ENCODE data around the gene CFTR.
"Not testable (repeated sequence)": the region's sequence is repeated elsewhere in the genome, so short reads cannot be mapped to it uniquely, and the experiment has no call there.

CFTR gene

GRCh38 chr7:117479225-117480054 lies at the start of gene CFTR:
Gene CFTR, plus strand, starts transcription at chr7:117480025. Its CDS starts 70 bp downstream, at chr7:117480095.
- DNase-seq (ENCODE audit: low read depth in 1 of 2, low spot score in 1 of 2), result no peak

- DNase-seq (ENCODE audit: low read depth in 1 of 2, low spot score in 1 of 2), result no peak
Measured at GRCh38 chr7:117435475-117436043, 44.3 kb upstream of the CFTR start.

- DNase-seq (ENCODE audit: low read depth in 1 of 2, low spot score in 1 of 2), result no peak
Measured at GRCh38 chr7:117444646-117445045, 35.2 kb upstream of the CFTR start.

- DNase-seq (ENCODE audit: low read depth in 1 of 2, low spot score in 1 of 2), result no peak
Measured at GRCh38 chr7:117445206-117445605, 34.6 kb upstream of the CFTR start.

GRCh38 chr7:117446220-117446815 lies 33.5 kb upstream of the CFTR start:
- DNase-seq (ENCODE audit: low read depth in 1 of 2, low spot score in 1 of 2), result no peak

GRCh38 chr7:117448655-117449054 lies 31.2 kb upstream of the CFTR start:
- DNase-seq (ENCODE audit: low read depth in 1 of 2, low spot score in 1 of 2), result no peak

- DNase-seq (ENCODE audit: low read depth in 1 of 2, low spot score in 1 of 2), result no peak
Measured at GRCh38 chr7:117458977-117459583, 20.7 kb upstream of the CFTR start.

GRCh38 chr7:117459735-117460134 lies 20.1 kb upstream of the CFTR start:
- no peak for DNase-seq (ENCODE audit: low read depth in 1 of 2, low spot score in 1 of 2)

- DNase-seq (ENCODE audit: low read depth in 1 of 2, low spot score in 1 of 2), result not testable (repeated sequence)
Measured at GRCh38 chr7:117460815-117461214, 19.0 kb upstream of the CFTR start.

GRCh38 chr7:117468174-117468573 lies 11.7 kb upstream of the CFTR start:
- DNase-seq (ENCODE audit: low read depth in 1 of 2, low spot score in 1 of 2), result no peak

- DNase-seq (ENCODE audit: low read depth in 1 of 2, low spot score in 1 of 2), result no peak
Measured at GRCh38 chr7:117470777-117471176, 9.0 kb upstream of the CFTR start.

GRCh38 chr7:117472335-117472734 lies 7.5 kb upstream of the CFTR start:
- no peak for DNase-seq (ENCODE audit: low read depth in 1 of 2, low spot score in 1 of 2)

GRCh38 chr7:117476557-117477215 lies 3.1 kb upstream of the CFTR start:
- DNase-seq (ENCODE audit: low read depth in 1 of 2, low spot score in 1 of 2), result no peak

- no peak for DNase-seq (ENCODE audit: low read depth in 1 of 2, low spot score in 1 of 2)
Measured at GRCh38 chr7:117478836-117479224, 995 bp upstream of the CFTR start.

- no peak for DNase-seq (ENCODE audit: low read depth in 1 of 2, low spot score in 1 of 2)
Measured at GRCh38 chr7:117480055-117480362, 184 bp downstream of the CFTR start.

- no peak for DNase-seq (ENCODE audit: low read depth in 1 of 2, low spot score in 1 of 2)
Measured at GRCh38 chr7:117480978-117481377, 1.2 kb downstream of the CFTR start.

- no peak for DNase-seq (ENCODE audit: low read depth in 1 of 2, low spot score in 1 of 2)
Measured at GRCh38 chr7:117485118-117485620, 5.3 kb downstream of the CFTR start.

GRCh38 chr7:117489016-117489415 lies 9.2 kb downstream of the CFTR start:
- DNase-seq (ENCODE audit: low read depth in 1 of 2, low spot score in 1 of 2), result no peak

GRCh38 chr7:117489430-117489829 lies 9.6 kb downstream of the CFTR start:
- no peak for DNase-seq (ENCODE audit: low read depth in 1 of 2, low spot score in 1 of 2)

GRCh38 chr7:117489911-117490310 lies 10.1 kb downstream of the CFTR start:
- no peak for DNase-seq (ENCODE audit: low read depth in 1 of 2, low spot score in 1 of 2)

GRCh38 chr7:117492649-117493048 lies 12.8 kb downstream of the CFTR start:
- DNase-seq (ENCODE audit: low read depth in 1 of 2, low spot score in 1 of 2), result no peak
